D721Med (cell line): ENCODE results near the gene C13orf46.
"Not testable (repeated sequence)": the region's sequence is repeated elsewhere in the genome, so short reads cannot be mapped to it uniquely, and the experiment has no call there.

Experiments
- DNase-seq: peaks from one replicate; pipeline ENCODE4 v3.0.0; 2011; ENCODE audit warnings: low spot score; ENCODE audit not compliant: insufficient read length
- FAIRE-seq: peaks from 2 replicates; lab custom pipeline; 2011; peaks lifted over from hg19 to GRCh38; lab: Jason Lieb, UNC
- TF ChIP-seq, protein P1 (sequence below): IDR thresholded peaks from 2 replicates; pipeline ENCODE4 v1.5.1; 2012; ENCODE audit warnings: mild to moderate bottlenecking, control low read depth; ENCODE audit not compliant: insufficient read depth; ENCODE audit errors: missing control alignments

The C13orf46 gene

DNA sequence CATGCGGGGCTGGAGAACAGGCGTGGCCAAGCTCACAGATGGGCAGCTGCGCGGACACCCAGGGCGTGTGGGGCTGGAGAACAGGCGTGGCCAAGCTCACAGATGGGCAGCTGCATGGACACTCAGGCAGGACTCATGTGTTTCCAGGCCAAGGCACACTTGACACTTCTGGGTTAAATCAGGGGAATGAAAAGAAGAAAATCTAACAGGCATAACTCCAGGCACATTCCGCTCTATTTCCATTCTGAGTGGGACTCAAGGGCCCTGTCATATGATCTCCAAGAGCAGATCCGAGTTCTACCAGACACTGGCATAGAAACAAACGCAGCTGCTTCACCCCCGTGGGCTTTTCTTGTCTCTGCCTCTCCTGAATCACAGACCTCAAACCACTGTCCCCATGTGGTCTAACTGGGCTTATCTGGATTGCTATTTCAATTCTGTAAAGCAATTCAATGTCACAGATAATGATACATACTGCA is 17.4 kb upstream of the C13orf46 start:
- DNase-seq (no peak), FAIRE-seq (no peak)
- TF ChIP-seq, protein P1, sequence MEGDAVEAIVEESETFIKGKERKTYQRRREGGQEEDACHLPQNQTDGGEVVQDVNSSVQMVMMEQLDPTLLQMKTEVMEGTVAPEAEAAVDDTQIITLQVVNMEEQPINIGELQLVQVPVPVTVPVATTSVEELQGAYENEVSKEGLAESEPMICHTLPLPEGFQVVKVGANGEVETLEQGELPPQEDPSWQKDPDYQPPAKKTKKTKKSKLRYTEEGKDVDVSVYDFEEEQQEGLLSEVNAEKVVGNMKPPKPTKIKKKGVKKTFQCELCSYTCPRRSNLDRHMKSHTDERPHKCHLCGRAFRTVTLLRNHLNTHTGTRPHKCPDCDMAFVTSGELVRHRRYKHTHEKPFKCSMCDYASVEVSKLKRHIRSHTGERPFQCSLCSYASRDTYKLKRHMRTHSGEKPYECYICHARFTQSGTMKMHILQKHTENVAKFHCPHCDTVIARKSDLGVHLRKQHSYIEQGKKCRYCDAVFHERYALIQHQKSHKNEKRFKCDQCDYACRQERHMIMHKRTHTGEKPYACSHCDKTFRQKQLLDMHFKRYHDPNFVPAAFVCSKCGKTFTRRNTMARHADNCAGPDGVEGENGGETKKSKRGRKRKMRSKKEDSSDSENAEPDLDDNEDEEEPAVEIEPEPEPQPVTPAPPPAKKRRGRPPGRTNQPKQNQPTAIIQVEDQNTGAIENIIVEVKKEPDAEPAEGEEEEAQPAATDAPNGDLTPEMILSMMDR = no peak

DNA sequence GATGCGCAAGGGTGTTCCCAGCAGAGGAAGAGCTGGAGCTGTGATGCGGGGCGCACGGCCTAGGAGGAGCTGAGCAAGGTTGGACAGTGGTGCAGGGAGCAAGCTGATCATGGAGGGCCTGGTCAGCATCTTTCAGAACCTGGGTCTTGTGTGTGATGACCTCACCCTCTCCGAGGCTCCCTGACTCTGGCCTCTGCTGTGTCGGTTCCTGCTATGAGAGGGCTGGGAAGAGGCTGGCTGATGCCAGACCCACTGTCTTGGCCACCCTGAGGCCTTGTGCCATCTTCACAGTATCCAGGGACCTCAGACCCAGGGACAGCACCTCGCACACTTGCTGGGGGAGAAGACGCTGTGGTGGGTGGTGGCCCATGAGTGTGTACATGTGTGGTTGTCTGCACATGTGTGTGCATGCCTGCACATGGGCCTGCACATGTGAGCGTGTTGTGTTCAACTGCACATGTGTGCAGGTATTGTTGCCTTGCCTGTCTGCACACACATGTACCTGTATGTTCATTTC is 16.5 kb upstream of the C13orf46 start:
- DNase-seq = no peak
- FAIRE-seq = no peak
- TF ChIP-seq, protein P1 = no peak

DNA sequence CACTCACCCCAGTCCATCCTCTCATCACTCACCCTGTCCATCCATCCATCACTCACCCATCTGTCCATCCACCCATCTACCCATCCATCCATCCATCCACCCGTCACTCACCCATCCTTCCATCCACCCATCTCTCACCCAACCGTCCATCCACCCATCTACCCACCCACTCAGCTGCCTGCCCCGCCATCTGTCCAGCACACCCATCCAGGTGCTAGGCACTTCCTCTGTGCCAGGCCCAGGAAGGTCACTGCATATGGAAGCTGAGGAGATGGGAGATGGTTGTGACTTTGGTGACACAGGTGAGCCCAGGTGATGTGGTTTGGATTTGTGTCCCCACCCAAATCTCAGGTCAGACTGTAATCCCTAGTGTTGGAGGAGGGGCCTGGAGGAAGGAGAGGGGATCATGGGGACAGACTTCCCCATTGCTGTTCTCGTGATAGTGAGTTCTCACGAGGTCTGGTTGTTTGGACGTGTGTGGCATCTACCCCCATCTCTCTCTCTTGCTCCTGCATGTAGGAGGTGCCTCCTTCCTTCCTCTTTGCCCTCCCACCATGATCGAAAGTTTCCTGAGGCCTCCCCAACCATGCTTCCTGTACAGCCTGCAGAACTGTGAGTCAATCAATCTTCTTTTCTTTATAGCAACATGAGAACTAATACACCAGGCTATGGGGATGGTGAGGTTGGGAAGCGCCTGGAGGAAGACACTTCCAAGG is 15.9 kb upstream of the C13orf46 start:
- DNase-seq (no peak), FAIRE-seq (no peak)
- TF ChIP-seq, protein P1 = no peak

DNA sequence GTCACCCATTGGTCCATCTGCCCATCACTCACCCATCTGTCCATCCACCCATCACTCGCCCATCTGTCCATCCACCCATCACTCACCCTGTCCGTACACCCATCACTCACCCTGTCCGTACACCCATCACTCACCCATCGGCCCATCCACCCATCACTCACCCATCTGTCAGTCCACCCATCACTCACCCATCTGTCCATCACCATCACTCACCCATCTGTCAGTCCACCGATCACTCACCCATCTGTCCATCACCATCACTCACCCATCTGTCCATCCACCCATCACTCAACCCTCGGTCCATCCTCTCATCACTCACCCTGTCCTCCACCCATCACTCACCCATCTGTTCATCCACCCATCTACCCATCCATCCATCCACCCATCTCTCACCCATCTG is 15.0 kb upstream of the C13orf46 start:
- not testable (repeated sequence) for FAIRE-seq, DNase-seq

DNA sequence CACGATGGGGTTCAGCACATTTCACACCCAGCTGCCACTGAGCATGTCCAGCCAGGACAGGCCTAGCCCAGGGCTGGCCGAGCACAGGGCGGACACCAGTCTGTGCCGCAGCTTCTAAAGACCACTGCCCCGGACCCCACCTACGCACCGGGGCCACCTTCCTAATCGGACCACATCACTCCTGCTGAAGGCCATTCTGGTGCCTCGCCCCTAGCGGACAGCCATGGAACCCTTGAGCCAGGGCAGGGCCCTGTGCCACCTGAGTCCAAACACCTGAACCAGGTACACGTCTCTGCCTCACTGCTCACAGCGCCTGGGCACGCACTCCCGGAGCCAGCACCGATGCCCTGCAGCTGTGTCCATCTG is 8.4 kb upstream of the C13orf46 start:
- TF ChIP-seq, protein P1 = no peak
- FAIRE-seq (no peak), DNase-seq (no peak)

DNA sequence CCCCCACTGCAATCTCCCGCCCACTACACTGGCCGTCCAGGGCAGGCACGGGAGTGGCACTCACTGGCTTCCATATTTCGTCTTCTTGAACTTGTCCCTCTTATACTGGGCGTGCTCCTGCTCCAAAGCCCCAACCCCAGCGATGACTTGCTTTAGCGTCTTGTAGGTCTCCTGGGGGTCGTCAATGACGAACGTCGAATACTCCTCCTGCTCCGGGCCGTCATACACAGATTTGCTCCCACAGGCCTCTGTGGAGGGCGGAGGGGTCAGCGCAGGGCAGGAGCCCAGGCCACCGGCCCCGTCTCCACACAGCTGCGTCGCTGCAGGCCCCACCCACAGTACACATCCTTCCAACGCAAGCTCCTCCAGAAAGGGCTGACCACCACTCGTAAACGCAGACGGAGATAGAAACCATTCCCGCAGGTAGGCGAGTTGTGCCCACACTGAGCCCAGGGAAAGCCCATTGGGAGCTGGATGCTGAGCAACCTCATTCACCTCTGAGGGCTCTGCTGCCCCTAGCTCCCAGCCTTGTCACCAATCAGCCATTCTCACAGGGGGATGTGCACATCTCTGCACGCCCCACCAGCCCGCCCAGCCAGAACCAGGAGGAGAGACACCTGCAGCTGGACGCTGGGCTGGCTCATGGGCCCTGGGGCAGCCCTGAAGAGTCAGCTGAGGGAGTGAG is 7.9 kb upstream of the C13orf46 start:
- TF ChIP-seq, protein P1 = no peak
- no peak for FAIRE-seq
- no peak for DNase-seq

DNA sequence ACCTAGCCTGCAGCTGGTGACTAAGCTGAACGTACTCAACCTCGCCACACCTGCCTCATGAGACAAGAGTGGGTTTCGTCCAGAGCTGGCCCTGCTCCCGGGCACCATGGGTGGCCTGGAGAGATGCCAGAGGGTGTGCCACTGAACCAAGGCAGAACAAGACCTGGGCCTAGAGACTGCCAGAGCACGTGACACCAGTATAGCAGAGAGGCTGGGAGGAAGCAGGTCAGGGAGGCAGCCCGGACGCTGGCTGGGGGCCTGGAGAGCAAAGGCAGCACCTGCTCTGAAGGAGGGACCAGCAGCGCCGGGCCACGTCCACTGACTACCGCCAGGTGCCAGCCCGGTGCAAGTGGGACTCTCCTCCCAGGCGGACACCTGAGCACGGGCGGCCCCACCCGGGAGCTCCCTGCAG is 7.3 kb upstream of the C13orf46 start:
- TF ChIP-seq, protein P1 = no peak
- FAIRE-seq (no peak), DNase-seq (no peak)
